Naive thymus-derived CD8-positive, alpha-beta T cell (primary cell): Measurements from ENCODE around the gene SELENBP1. TPM values are rescaled to one million over a fixed set of nuclear protein-coding genes. Genes with fewer than 3 reads are reported as not detected.

Experiments
- polyA plus RNA-seq, 3 donors: library from polyadenylated mRNA; unstranded; fragments of 300-500 nt; fragmentation: Illumina TruSeq; gene quantifications; one replicate each; pipeline ENCODE4 v1.2.3, GENCODE V29; 2021
- total RNA-seq, 8 experiments: library from RNA in 2 of 8; stranded (reverse) in 2 of 8; gene quantifications; one replicate each; pipeline ENCODE4 v1.2.3 and lab custom pipeline; 2021 to 2026

Gene SELENBP1
- total and polyA plus RNA-seq, 5 experiments from 2014 or later, result not detected

Other genes starting within 250 kb of the SELENBP1 start
- gene SEMA6C, start 226.1 kb downstream of the SELENBP1 start, total RNA-seq, result 10 to 100 TPM; 10.6 to 13.2 TPM
- 1 to 10 TPM in 1 of 3 donors, under 1 TPM in 2; 0.57 to 1.1 (median 0.81) TPM for gene SEMA6C, start 226.1 kb downstream of the SELENBP1 start, polyA plus RNA-seq
- 10 to 100 TPM; 31.5 to 33.1 TPM for gene TNFAIP8L2, start 216.1 kb downstream of the SELENBP1 start, total RNA-seq
- 10 to 100 TPM in 2 of 3 donors, 1 to 10 TPM in 1; 9.9 to 37.4 (median 11.7) TPM for gene TNFAIP8L2, start 216.1 kb downstream of the SELENBP1 start, polyA plus RNA-seq
- 1 to 10 TPM; 2.5 to 4.5 TPM for gene LYSMD1, start 206.8 kb downstream of the SELENBP1 start, total RNA-seq
- gene LYSMD1, start 206.8 kb downstream of the SELENBP1 start, polyA plus RNA-seq, result under 1 TPM in 2 of 3 donors, not detected in 1; 0.23 to 0.30 TPM
- 10 to 100 TPM; 57.8 to 65.2 TPM for gene SCNM1, start 206.6 kb downstream of the SELENBP1 start, total RNA-seq
- 10 to 100 TPM; 53.7 to 74.2 (median 63.5) TPM for gene SCNM1, start 206.6 kb downstream of the SELENBP1 start, polyA plus RNA-seq
- 1 to 10 TPM; 2.0 to 4.6 TPM for gene TMOD4, start 196.7 kb downstream of the SELENBP1 start, total RNA-seq
- gene TMOD4, start 196.7 kb downstream of the SELENBP1 start, polyA plus RNA-seq, result under 1 TPM in 2 of 3 donors, not detected in 1; 0.50 to 0.59 TPM
- 10 to 100 TPM; 58.3 to 68.9 TPM for gene VPS72, start 182.5 kb downstream of the SELENBP1 start, total RNA-seq
- gene VPS72, start 182.5 kb downstream of the SELENBP1 start, polyA plus RNA-seq, result 10 to 100 TPM; 69.7 to 79.1 (median 70.9) TPM
- gene PIP5K1A, start 174.2 kb downstream of the SELENBP1 start, total RNA-seq, result 10 to 100 TPM; 52.5 to 55.8 TPM
- gene PIP5K1A, start 174.2 kb downstream of the SELENBP1 start, polyA plus RNA-seq, result 10 to 100 TPM in 2 of 3 donors, 1 to 10 TPM in 1; 8.5 to 11.0 (median 10.9) TPM
- gene PSMD4, start 118.0 kb downstream of the SELENBP1 start, total RNA-seq, result 100 to 1,000 TPM; 126 to 130 TPM
- gene PSMD4, start 118.0 kb downstream of the SELENBP1 start, polyA plus RNA-seq, result 100 to 1,000 TPM; 220 to 239 (median 228) TPM
- gene ZNF687, start 90.4 kb downstream of the SELENBP1 start, total RNA-seq, result 10 to 100 TPM; 34.6 to 37.2 TPM
- gene ZNF687, start 90.4 kb downstream of the SELENBP1 start, polyA plus RNA-seq, result 1 to 10 TPM in 1 of 3 donors, under 1 TPM in 2; 0.56 to 1.1 (median 0.96) TPM
- 10 to 100 TPM; 91.8 to 96.6 TPM for gene PI4KB, start 45.3 kb downstream of the SELENBP1 start, total RNA-seq
- gene PI4KB, start 45.3 kb downstream of the SELENBP1 start, polyA plus RNA-seq, result 10 to 100 TPM; 42.4 to 63.3 (median 52.3) TPM
- gene RFX5, start 25.5 kb downstream of the SELENBP1 start, total RNA-seq, result 10 to 100 TPM; 64.5 to 68.3 TPM
- gene RFX5, start 25.5 kb downstream of the SELENBP1 start, polyA plus RNA-seq, result 10 to 100 TPM; 22.8 to 38.8 (median 23.9) TPM
- gene PSMB4, start 26.9 kb upstream of the SELENBP1 start, total RNA-seq, result 100 to 1,000 TPM; 224 to 230 TPM
- 10 to 100 TPM; 47.4 to 57.5 (median 57.3) TPM for gene PSMB4, start 26.9 kb upstream of the SELENBP1 start, polyA plus RNA-seq
- gene POGZ, start 86.8 kb upstream of the SELENBP1 start, total RNA-seq, result 100 to 1,000 TPM; 101 to 112 TPM
- 1 to 10 TPM; 5.9 to 9.5 (median 9.0) TPM for gene POGZ, start 86.8 kb upstream of the SELENBP1 start, polyA plus RNA-seq
- gene CGN, start 138.7 kb upstream of the SELENBP1 start, total RNA-seq, result 1 to 10 TPM; 2.6 to 2.7 TPM
- gene CGN, start 138.7 kb upstream of the SELENBP1 start, polyA plus RNA-seq, result 1 to 10 TPM in 2 of 3 donors, under 1 TPM in 1; 0.08 to 1.3 (median 1.0) TPM
- 1 to 10 TPM; 2.9 to 3.2 TPM for gene TUFT1, start 167.6 kb upstream of the SELENBP1 start, total RNA-seq
- gene TUFT1, start 167.6 kb upstream of the SELENBP1 start, polyA plus RNA-seq, result 1 to 10 TPM in 2 of 3 donors, under 1 TPM in 1; 0.80 to 1.9 (median 1.7) TPM
- 10 to 100 TPM; 32.8 to 33.3 TPM for gene SNX27, start 239.3 kb upstream of the SELENBP1 start, total RNA-seq
- 10 to 100 TPM in 1 of 3 donors, 1 to 10 TPM in 2; 8.3 to 12.2 (median 9.1) TPM for gene SNX27, start 239.3 kb upstream of the SELENBP1 start, polyA plus RNA-seq